HG02973 (cell line): ENCODE results near the gene SQSTM1.
"Not testable (repeated sequence)": the region's sequence is repeated elsewhere in the genome, so short reads cannot be mapped to it uniquely, and the experiment has no call there.

Source experiments
- ATAC-seq: cut with Tn5 transposase; IDR thresholded peaks from one replicate; pipeline ENCODE4 v1.9.1; 2021; ENCODE audit warnings: moderate library complexity; ENCODE audit not compliant: unreplicated experiment

Gene SQSTM1

DNA sequence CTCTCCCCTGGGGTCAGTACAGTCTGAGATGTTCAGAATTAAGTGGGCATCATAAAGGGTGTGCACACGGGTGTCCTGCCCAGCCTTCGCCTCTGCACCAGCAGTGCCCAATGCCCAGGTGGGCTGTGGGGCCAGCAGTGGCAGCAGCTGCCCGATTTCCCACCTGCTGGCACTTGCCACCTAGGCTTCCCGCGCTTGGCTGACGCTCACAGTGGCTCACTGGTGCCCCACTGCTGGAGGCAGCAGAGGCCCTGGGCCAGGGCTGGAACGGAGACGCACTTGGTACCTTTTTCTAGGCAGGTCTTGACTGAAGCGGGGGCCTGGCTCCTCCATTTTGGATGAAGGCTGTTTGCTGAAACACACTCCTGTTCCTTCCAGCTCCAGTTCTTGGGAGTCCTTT lies 20.9 kb downstream of the SQSTM1 start:
- no peak for ATAC-seq

DNA sequence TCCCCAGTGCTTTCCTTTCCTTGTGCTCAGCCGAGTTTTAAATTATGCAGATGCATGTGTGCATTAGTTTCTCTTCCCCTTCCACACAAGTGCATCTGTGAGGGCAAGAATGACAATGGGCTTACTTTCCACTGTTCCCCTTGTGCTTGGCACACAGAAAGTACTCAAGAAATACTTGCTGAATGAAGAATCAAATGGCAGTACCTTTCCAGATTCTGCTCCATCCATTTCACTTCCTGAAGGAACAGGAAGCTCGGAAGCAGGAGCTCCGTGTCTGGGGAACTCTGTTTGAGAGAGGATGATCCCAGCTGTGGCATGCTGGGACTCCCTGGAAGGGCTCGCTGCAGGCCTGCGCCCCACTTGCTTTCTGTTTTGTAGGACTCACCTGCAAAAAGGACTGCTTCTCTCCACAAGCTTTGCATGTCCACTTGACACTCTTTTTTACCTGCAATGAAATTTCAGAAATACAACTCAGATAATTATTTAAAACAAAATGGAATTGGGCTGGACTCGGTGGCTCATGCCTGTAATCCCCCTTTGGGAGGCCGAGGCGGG lies 32.4 kb downstream of the SQSTM1 start:
- peak; percentile 82 for ATAC-seq

DNA sequence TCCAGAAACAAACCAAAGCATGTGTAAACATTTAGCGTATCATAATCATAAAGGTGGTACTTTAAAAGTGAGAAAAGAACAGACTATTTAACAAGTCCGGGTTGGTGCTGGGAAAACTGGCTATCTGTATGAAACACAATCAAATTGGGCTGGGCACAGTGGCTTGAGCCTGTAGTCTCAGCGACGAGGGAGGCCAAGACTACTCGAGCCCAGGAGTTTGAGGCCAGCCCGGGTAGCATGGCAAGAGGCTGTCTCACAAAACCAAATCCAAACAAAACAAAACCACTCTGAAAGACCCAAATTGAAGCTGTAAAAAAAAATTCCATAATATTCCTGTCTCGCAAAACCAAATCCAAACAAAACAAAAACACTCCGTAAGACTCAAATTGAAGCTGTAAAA lies 33.7 kb downstream of the SQSTM1 start:
- no peak for ATAC-seq

DNA sequence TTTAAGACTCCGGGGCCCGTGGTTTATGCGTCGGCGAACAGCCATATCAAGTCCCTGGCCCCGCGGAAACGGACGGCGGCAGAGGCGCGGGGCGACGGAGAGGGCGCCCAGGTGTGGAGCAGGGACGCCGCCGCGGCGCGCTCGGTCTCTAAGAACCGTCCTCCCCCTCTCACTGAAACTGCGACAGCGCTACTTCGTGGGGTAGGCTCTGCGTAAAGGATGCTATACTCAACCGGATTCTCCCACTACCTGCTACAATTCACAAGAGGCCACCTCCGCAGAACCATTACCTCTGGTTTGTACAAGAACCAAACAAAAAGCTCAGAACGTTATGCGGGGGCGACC lies 37.5 kb downstream of the SQSTM1 start:
- ATAC-seq = peak; percentile 44

DNA sequence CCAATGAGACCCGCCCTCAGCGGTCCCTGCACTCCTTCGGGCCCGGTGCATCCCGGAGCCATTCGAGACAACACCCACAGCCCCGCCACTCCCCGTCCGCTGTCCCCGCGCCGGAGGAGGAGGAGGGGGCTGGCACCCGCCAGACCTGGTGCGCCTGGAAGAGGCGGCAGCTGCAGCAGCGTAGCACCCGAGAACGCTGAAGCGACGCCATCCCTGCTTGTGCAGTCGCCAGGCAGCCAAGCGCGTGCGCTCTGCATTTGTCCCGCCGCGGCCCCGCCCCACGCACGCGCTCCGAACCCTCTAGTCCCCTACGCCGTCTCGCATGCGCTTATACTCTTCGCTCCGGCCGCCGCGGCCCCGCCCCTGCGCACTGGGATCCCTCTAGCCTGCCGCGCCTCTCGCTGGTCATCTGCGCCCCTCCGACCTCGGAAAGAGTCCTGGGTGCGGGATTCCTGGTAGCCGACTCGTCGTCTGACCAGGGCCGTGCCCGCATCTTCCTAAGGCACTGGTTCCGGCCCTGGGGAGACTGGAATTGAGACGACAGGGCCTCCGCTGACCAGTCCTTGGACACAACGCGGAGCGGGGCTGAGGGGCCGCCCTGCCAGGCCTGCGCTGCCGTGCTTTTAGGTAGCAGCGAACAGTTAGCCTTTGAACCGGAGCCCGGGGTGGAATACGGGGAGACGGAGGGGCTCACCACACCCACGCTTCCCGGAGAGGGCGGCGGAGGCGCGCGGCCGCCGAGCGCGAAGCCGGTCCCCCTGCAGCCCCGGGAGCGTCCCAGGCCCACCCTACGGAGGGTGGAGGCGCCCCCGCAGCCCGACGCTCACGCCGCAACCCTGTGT lies 38.1 kb downstream of the SQSTM1 start, which contains the start of gene MRNIP:
TSS of gene MRNIP (minus strand) at position 232 of the 842 bp plus-strand sequence. CDS start at position 211, 21 bp downstream.
- ATAC-seq = peak; percentile 93

DNA sequence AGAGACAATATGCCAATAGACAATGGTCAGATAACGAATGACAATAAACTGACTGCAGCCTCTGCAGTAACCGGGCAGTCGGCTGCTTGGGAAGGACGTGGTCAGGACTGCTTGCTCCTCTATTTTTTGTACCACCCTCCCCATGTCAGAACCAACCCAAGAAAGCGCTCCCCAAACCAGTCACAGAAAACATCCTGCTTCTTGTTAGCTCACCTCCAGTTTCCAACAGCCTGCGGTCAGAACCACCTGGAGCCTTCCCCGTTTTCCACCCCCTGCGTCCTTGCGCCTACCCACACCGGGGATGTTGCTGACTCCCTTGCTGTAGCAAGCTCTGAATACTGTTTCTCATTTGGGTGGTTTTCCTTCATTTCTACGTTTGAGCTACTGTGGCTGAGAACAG lies 39.6 kb downstream of the SQSTM1 start:
- no peak for ATAC-seq

DNA sequence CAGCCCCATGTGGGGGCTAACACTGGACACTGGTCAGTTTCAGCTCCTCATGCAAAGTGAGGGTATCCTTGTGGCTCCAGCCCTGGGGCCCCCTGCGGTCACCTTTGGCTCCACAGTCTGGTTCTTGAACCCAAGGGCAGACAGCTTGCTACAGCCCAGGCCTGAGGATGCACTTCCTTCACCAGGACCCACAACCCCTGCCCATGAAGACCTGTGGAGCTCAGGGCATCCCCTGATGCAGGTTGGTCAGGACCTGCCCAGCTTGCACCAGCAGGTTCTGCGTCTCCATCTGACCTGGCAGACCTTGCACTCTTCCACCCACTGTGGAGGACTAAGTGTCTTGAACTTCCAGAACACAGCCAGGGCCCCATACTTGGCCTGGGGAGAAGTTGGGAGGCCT lies 41.6 kb downstream of the SQSTM1 start:
- no peak for ATAC-seq

DNA sequence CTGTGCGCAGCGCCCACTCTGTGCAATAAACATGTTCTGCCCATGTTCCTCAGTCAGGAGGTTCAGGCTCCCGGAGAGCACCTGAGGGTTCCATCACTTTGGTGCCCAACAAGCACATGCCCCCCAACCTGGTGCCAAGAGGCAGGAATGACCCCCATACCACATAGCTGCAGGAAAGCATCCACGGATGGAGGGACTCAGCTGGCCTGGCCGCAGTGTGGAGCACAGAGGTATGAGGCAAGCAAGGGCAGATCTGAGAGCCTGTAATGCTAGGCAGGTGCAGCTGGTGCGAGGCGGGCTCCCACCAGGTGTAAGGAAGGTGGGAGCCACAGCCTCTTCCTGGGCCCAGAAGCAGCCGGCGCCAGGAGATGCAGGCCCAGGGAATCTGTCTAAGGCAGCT lies 42.2 kb downstream of the SQSTM1 start:
- no peak for ATAC-seq

DNA sequence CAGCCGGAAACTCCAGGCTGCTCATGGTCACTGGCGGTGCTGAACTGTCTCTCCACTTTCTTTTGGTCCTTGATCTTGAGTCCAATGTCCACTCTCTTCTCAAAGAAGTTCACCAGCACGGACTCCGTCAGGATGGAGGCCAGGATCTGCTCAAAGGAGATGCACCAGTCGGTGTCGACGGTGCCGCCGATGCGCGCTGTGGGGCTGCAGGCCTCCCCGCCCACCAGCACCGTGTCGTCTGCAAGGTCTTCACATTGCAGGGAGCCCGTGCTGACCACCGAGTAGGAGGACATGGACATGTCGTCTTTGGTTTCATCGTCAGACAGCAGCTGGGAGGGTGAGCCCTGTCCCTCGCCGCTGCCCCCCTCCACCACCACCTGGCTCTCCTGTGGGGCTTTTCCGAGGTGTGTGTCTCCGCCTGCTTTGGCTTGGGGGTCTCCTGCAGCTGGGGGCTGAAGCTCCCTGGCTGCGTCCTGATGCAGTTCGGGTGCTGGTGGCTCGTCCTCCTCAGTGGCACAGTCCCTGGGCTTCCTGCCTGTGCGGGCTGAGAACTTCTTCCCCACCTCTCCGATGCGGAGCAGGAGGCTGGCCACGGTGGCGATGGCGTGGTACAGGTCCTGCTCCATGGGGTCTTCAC lies 42.9 kb downstream of the SQSTM1 start:
- no peak for ATAC-seq

DNA sequence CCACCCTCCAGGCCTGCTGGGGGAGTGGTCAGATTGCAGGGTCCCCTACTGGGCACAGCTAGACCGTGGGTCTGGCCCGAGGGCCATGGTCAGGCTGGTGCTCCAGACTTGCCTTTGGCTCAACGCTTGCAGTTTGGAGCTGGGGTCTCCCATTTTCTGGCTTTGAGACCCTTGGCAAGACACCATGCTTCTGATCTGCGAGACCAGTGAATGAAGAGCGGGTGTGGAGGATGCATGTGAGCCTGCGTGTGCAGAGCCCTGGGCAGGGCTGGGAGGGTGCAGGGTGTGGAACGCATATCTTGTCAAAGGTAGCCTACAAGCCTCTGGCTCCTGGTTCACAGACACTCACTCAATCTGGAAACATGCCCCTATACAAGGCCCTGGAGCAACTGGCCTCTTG lies 44.0 kb downstream of the SQSTM1 start:
- no peak for ATAC-seq

DNA sequence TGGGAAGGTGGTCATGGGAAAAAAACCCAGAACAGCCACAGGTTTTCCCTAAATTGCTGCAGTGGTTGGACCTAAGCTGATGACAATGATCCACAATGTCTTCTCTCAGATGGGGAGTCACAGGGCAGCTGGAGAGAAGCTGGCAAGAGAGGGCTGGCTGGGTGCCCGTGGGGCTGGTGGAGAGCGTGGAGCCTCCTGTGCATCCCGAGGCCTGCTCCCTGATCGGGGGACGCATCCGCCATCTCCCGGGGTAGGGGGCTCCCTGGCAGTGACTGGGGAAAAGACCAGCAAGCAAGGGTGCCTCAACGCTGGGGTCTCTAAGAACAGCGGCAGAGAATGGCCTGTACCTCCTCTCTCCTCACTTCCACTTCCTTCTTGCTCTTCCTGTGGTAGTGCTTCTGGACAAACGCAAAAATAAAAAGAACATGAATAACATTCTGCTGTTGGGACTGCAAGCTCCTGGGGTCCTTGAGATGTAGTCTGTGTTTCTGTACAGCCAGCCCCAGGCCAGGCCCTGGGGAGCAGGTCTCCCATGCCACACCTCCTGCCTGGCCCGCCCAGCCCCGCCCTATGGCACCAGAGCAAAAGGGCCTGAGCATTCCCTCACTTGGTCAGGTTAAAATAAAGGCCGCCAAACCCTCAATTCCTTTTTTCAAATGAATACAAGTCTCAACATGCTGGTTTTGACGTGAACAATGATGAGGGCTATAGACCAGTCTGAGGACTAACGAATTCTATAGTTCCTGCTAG lies 45.0 kb downstream of the SQSTM1 start:
- no peak for ATAC-seq

DNA sequence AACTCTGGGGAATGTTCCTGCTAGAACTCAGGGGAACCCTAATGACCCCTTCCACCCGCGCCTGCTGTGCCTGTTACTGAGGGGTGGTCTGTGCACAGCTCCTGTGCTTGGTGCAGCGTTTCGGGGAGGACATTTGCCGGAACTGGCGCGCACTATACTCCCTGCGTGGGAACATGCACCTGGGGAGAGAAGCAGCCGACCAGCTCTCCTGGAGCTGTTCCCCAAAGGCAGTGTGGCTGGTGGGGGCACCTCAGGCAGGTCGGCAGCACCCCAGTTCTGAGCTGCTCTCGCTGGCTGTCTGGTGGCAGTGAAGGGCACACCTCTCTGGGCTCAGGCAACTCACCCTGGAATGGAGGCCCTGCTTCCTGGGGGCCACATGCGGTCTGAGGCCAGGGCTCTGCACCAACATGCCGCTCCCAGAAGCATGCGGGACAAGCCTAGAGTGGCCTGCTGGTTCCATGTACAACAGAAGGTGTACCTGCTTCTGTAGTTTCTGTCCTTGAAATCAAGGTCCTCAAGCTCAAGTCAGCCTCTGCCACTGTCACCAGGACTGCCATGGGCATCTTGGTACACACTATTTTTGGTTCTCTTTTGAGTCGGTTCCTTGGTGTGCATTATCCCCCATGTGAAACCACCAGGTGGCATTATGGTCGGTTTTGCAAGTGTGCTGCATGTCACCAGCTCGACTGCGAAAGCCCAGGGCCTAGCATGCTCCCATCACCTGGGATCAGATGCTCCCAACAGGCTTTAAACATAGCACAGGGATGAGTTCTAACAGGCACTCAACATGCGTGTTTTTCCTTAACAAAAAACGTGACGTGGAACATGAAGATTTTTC lies 45.8 kb downstream of the SQSTM1 start:
- no peak for ATAC-seq

DNA sequence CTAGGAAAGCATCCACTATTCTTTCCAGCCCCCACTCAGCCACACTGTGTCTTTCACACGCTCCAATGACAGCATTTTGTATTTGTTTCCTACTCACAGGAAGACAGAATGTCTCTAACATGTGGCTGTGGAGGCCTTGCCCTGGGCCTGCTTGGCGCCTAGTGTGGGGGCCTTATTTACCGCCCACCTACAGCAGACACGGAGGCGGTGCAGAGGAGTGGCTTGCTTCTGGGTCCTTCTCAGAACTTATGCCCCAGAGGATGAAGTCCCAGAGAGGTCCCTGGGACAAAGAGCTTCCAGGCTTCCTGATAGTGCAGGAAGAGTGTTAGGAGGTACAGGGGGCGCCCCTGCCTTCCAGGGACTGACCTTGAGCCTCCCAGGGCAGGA lies 46.4 kb downstream of the SQSTM1 start:
- ATAC-seq = no peak

DNA sequence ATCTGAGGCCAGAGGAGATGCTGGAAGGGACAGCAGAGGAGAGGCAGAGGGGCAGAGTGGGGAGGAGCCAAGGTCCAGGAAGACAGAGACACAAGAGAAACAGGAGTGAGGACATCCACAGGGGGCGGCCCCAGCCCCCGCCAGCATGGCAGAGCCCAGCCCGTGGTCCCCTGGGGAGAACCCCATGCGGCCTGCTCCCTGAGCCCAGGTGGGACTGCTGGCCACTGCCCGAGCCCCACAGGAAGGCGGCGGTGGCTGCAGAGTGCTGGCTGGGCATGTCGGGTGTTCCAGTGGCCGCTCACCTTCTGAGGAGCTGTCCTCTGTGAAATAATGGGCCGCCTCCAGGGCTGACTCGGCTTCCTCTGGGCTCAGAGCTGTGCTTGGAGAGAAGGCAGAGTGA lies 46.8 kb downstream of the SQSTM1 start:
- no peak for ATAC-seq

DNA sequence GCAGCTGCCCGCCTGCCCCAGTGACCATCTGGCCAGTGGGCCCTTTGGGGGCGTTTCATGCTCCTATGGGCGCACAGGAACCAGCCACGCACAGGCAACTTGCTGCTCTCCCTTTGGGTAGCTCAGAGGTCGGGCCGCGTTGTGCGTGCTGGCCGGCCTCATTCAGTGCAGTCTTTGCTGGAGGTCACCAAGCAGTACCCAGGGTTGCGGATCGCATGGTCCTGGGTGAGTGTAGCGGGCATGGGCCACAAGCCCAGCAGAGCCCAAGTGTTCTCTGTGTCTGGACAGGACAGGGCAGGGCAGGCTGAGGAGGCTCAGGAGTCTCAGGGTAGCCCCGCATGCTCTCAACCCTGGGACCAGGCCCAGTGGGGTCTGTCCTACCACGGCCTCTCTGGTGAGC lies 47.8 kb downstream of the SQSTM1 start:
- ATAC-seq = no peak

DNA sequence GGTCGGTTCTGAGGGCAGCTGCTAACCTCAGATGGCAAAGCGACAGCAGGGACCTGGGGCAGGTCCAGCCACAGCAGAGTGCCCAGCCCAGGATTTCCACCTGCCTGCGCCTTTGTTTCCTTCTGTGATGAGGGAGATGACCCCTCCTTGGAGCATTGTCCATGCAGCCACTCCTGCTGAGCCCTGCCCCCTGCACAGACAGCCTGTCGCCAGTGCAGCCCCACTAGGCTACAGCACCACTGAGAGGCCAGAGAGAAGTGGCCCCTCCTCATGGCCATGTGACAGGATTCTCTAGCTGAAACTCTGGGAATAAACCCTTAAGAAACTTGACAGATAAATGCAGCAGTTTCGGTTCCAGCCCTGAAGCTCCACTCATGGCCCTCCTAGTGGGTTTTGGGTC lies 48.4 kb downstream of the SQSTM1 start:
- no peak for ATAC-seq

DNA sequence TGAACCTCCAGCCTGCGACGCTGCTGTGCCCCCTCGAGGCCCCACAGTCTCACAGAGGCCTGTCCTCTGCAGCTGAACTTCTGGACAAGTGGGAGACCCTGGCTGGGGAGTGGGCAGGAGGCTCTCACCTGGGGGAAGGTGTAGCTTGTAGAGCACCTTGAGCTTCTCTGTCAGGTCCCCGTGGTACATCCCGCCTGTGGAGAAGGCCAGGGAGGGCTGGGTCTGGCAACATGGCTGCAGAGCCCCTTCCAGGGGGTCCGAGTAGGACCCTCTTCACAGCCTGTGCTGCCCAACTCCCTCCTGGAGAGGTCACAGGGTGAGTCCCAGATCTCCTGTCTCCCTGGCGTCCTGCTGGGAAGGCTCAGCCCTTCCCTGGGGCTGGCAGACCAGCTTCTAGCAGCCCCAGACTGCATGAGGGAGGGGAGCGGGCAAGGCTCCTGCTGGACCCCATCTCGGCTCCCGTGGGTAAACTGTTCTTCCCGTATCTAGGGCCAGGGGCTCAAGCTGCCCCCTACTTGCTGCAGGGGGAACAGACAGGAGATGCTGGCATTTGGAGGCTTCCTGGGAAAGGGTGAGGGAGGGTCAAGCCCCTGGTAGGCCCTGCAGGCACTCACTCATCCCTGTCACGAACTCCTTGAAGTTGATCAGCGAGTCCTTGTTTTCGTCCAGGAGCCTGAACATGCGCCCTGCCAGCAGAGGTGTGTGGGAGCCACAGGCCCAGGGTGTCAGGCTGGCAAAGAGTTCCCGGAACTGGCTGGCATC lies 49.1 kb downstream of the SQSTM1 start:
- no peak for ATAC-seq

DNA sequence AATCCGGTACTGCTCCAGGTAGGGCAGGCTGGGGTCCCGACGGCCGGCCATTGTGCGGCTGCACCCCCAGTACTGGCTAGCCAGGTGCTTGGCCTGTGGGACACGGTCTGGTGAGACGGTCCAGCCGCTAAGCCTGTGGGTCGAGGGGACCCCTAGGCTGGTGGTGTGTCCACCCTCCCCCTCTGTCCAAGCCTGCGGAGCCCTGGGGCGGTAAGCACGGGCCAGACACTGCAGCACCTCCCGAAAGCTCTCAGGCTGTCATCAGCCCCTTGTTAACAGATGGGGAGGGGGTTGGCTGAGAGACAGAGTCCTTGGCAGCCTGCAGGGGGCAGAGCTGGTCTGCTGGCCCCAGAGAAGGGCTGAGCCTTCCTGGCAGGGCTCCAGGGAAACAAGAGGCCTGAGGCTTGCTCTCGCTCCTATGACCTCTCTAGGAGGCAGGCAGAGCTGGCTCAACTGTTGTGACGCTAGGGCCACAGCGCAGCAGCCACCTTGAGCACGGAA lies 49.7 kb downstream of the SQSTM1 start:
- ATAC-seq = no peak

DNA sequence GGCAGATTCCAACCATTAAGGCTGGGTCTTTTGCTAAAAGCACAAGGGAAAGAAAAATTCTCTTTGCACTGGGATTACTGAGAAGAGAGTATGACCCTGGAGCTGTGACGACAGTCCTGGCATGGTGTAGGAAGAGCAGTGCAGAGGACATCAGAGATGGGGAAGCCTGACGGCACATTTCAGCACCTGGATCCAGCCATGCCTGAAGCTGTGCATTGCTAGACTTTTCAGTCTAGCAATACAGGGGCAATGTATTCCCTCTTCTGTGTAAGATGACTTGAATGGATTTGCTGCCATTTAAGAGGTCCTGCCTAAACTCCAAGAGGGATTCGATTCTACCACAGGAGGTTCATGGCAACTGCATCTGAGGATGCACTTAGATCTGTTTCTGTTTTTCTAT lies 50.2 kb downstream of the SQSTM1 start:
- no peak for ATAC-seq

DNA sequence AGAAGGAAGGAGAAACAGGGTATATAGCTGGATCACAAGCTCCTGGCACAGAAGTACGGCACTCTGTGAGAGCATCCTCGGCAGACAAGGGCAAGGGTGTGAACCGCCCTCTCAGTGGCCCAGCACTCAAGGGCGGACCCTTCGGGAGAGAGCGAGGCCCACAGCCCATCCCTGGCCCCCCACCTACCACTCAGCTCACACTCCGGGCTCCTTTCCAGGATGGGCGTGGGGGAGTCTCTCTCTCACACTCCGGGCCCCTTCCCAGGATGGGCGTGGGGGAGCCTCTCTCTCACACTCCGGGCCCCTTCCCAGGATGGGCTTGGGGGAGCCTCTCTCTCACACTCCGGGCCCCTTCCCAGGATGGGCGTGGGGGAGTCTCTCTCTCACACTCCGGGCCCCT lies 50.8 kb downstream of the SQSTM1 start:
- ATAC-seq = not testable (repeated sequence)
